GM12878 (cell line): ENCODE results near the gene TH. TPM values are rescaled to one million over a fixed set of nuclear protein-coding genes. Genes with fewer than 3 reads are reported as not detected.
"Not testable (repeated sequence)": the region's sequence is repeated elsewhere in the genome, so short reads cannot be mapped to it uniquely, and the experiment has no call there.

ENCODE experiments used
- ATAC-seq: fragments of 200-7000 bp; cut with Tn5 transposase; 3 replicates; pipeline ENCODE4 v1.9.1; 2020; ENCODE audit warnings: mild to moderate bottlenecking, moderate library complexity
- BruUV-seq: library from RNA; stranded (reverse); fragments of 400-500 nt; replicated peaks from 2 replicates; lab custom pipeline; 2021; lab: Mats Ljungman, UMichigan
- CTCF ChIA-PET: fragments of 300-600 bp; sonication (Branson Sonifier 250); formaldehyde crosslinking; extraction: SDS; loops from one replicate; lab custom pipeline; 2021; ENCODE audit warnings: inconsistent platforms; lab: Yijun Ruan, JAX
- POLR2A ChIA-PET: fragments of 350-600 bp; formaldehyde crosslinking; extraction: SDS; loops from one replicate; lab custom pipeline; 2021; ENCODE audit warnings: inconsistent platforms; lab: Charles Lee
- RAD21 ChIA-PET: fragments of 300-600 bp; sonication (Branson Sonifier 250); formaldehyde crosslinking; loops from one replicate; lab custom pipeline; 2023; ENCODE audit warnings: antibody characterized with exemption; ENCODE audit not compliant: unreplicated experiment; lab: Charles Lee
- SMC1A ChIA-PET: fragments of 300-600 bp; sonication (Branson Sonifier 250); formaldehyde crosslinking; loops from one replicate; lab custom pipeline; 2023; ENCODE audit not compliant: unreplicated experiment, uncharacterized antibody; lab: Charles Lee
- DNase-seq: peaks from one replicate; pipeline ENCODE4 v3.0.0-alpha.2; 2011; ENCODE audit warnings: low read depth, low spot score
- FAIRE-seq: peaks from 3 replicates; lab custom pipeline; 2011; peaks lifted over from hg19 to GRCh38; lab: Jason Lieb, UNC
- H2AFZ ChIP-seq: 2 replicates; pipeline ENCODE4 v1.6.0; 2011; ENCODE audit warnings: low read depth, low read length, control low read depth; ENCODE audit not compliant: control insufficient read depth
- H3K27ac ChIP-seq: 2 replicates; pipeline ENCODE4 v1.5.1; 2011; ENCODE audit warnings: control low read depth; ENCODE audit not compliant: control insufficient read depth, insufficient read depth
- H3K27me3 ChIP-seq, 2 experiments: replicated peaks in 1 of 2; 2 replicates each; pipeline versions ENCODE4 v1.6.0 to v1.6.1; 2011; ENCODE audit warnings: low read length in 1 of 2; ENCODE audit not compliant: control insufficient read depth in 2 of 2, insufficient read depth in 2 of 2
- H3K36me3 ChIP-seq, 2 experiments: 2 replicates each; pipeline ENCODE4 v1.5.1; 2011; ENCODE audit warnings: low read length in 1 of 2; ENCODE audit not compliant: control insufficient read depth in 2 of 2, insufficient read depth in 2 of 2
- H3K4me1 ChIP-seq: 2 replicates; pipeline ENCODE4 v1.6.1; 2011; ENCODE audit warnings: mild to moderate bottlenecking, low read length, moderate library complexity, mixed read lengths; ENCODE audit not compliant: control insufficient read depth, insufficient read depth
- H3K4me2 ChIP-seq: 2 replicates; pipeline ENCODE4 v1.6.0; 2011; ENCODE audit warnings: control low read depth; ENCODE audit not compliant: control insufficient read depth, insufficient read depth
- H3K4me3 ChIP-seq: fragments of 200-600 bp; sonication (generic); 2 replicates; pipeline ENCODE4 v1.5.1; 2016
- H3K79me2 ChIP-seq: 2 replicates; pipeline ENCODE4 v1.6.0; 2011; ENCODE audit warnings: low read length; ENCODE audit not compliant: control insufficient read depth, insufficient read depth
- H3K9ac ChIP-seq: 2 replicates; pipeline ENCODE4 v1.8.0; 2011; ENCODE audit warnings: low read length, control low read depth, mixed read lengths; ENCODE audit not compliant: control insufficient read depth, insufficient read depth
- H3K9me3 ChIP-seq: replicated peaks from 3 replicates; pipeline ENCODE4 v1.5.1; 2011; ENCODE audit warnings: mild to moderate bottlenecking, low read length; ENCODE audit not compliant: control insufficient read depth, insufficient read depth
- H4K20me1 ChIP-seq: 2 replicates; pipeline ENCODE4 v1.6.0; 2011; ENCODE audit not compliant: control insufficient read depth, insufficient read depth
- BCL11A ChIP-seq: IDR thresholded peaks from 2 replicates; pipeline ENCODE4 v1.6.1; 2011; ENCODE audit warnings: low read depth, low read length
- BMI1 ChIP-seq: fragments of 450-650 bp; IDR thresholded peaks from 2 replicates; pipeline ENCODE4 v1.6.1; 2016; ENCODE audit warnings: mild to moderate bottlenecking, moderate library complexity, borderline replicate concordance
- CBFB ChIP-seq: IDR thresholded peaks from 2 replicates; pipeline ENCODE4 v1.6.1; 2016; ENCODE audit warnings: antibody characterized with exemption, low read depth
- DPF2 ChIP-seq: fragments of 450-650 bp; IDR thresholded peaks from 2 replicates; pipeline ENCODE4 v1.6.1; 2017; ENCODE audit warnings: mild to moderate bottlenecking
- SIX5 ChIP-seq: IDR thresholded peaks from 2 replicates; pipeline ENCODE4 v1.6.1; 2011; ENCODE audit warnings: mild to moderate bottlenecking, low read depth, low read length, moderate library complexity; ENCODE audit not compliant: severe bottlenecking
- ZZZ3 ChIP-seq: IDR thresholded peaks from 2 replicates; pipeline ENCODE4 v1.6.1; 2011; ENCODE audit warnings: low read depth; ENCODE audit not compliant: control insufficient read depth, insufficient read length
- WGBS: methylation state at CpG from one replicate; pipeline ENCODE4 v1.1.6; 2016; ENCODE audit warnings: low lambda C conversion rate; ENCODE audit not compliant: insufficient replicate concordance, insufficient coverage; ENCODE audit errors: missing lambda C conversion rate; 5-methylcytosine and 5-hydroxymethylcytosine counted together
- in situ Hi-C: fragments of 300-500 bp; cut with MboI; formaldehyde crosslinking; loops from 9 replicates; pipeline ENCODE4 v1.14.3; 2018; ENCODE audit warnings: mixed read lengths
- intact Hi-C: fragments of 100-400 bp; cut with micrococcal nuclease; formaldehyde crosslinking; loops from one replicate; pipeline ENCODE4 v1.14.2; 2022; ENCODE audit not compliant: unreplicated experiment
- polyA plus RNA-seq, 11 experiments: library from polyadenylated mRNA; depleted of rRNA in 4 of 11; unstranded in 6 of 11; stranded (reverse) in 5 of 11; fragments of >200 nt; fragmentation: Nextera tagmentation in 4 of 11; fragmentation: Illumina TruSeq in 1 of 11; extraction: Ambion mirVana in 4 of 11; extraction: Trizol in 1 of 11; gene quantifications; 1 replicate in 1 of 11; 2 replicates in 10 of 11; pipeline versions ENCODE4 v1.2.1 to v1.2.3, GENCODE V29; 2011 to 2016; ENCODE audit warnings: inconsistent platforms in 2 of 11, missing spikeins in 2 of 11, low read depth in 1 of 11
- total RNA-seq, 4 experiments: library from RNA; depleted of rRNA in 3 of 4; stranded (reverse); fragments of >200 nt in 3 of 4; fragmentation: Illumina TruSeq in 1 of 4; extraction: Trizol in 1 of 4; gene quantifications; 2 replicates each; pipeline versions ENCODE4 v1.2.1 to v1.2.3, GENCODE V29; 2013 to 2021
- TF ChIP-seq, protein P1 (sequence below): fragments of 450-650 bp; IDR thresholded peaks from 2 replicates; pipeline ENCODE4 v1.6.1; 2016; ENCODE audit warnings: mild to moderate bottlenecking

TH gene
- total and polyA plus RNA-seq, 10 of the 15 experiments (the other 5 are each of a cell fraction or from before 2014, with no cell fraction given) = not detected

- intact Hi-C loops = no loop called here
- Histone ChIP-seq H4K20me1 (no peaks in the 10 kb centered on the region), H3K27ac (no peak overlapping the region), H3K79me2 (no peaks in the 10 kb centered on the region), H3K4me3 (no peak overlapping the region), H3K9ac (no peak overlapping the region), H3K27me3 (no peaks in the 10 kb centered on the region; a peak in 1 of 4 replicates), H3K36me3 (no peaks in the 10 kb centered on the region), H3K4me1 (no peaks in the 10 kb centered on the region), H3K9me3 (no peaks in the 10 kb centered on the region), H2AFZ (no peak overlapping the region), H3K4me2 (no peak overlapping the region)
- POLR2A ChIA-PET = no interaction called here
- TF ChIP-seq ZZZ3 = no peak
- TF ChIP-seq BMI1 = no peak
- TF ChIP-seq BCL11A = no peak
- no peak for TF ChIP-seq SIX5
- TF ChIP-seq CBFB = no peak
- TF ChIP-seq DPF2 = no peak
- TF ChIP-seq, protein P1, sequence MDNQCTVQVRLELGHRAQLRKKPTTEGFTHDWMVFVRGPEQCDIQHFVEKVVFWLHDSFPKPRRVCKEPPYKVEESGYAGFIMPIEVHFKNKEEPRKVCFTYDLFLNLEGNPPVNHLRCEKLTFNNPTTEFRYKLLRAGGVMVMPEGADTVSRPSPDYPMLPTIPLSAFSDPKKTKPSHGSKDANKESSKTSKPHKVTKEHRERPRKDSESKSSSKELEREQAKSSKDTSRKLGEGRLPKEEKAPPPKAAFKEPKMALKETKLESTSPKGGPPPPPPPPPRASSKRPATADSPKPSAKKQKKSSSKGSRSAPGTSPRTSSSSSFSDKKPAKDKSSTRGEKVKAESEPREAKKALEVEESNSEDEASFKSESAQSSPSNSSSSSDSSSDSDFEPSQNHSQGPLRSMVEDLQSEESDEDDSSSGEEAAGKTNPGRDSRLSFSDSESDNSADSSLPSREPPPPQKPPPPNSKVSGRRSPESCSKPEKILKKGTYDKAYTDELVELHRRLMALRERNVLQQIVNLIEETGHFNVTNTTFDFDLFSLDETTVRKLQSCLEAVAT = no peak
- CTCF ChIA-PET = no interaction called here
- SMC1A ChIA-PET = no interaction called here
- no peak for DNase-seq
- no peak for ATAC-seq
- RAD21 ChIA-PET = no interaction called here
- no TSS peak for BruUV-seq
- FAIRE-seq = no peak
- in situ Hi-C loops = no loop called here
- WGBS = 24% methylated on average over 16 of the region's 16 CpGs
Observed at GRCh38 chr11:2178906-2179494, 7.4 kb upstream of the TH start.

GRCh38 chr11:2178055-2178773 lies 6.6 kb upstream of the TH start:
- H2AFZ ChIP-seq, ATAC-seq, H3K4me2 ChIP-seq, FAIRE-seq, in situ Hi-C loops, SMC1A ChIA-PET, H3K27me3 ChIP-seq, H3K36me3 ChIP-seq, H3K9me3 ChIP-seq, BruUV-seq, CTCF ChIA-PET, RAD21 ChIA-PET, H3K27ac ChIP-seq, intact Hi-C loops, H3K4me1 ChIP-seq, DNase-seq, POLR2A ChIA-PET, H3K9ac ChIP-seq, H4K20me1 ChIP-seq, H3K79me2 ChIP-seq, H3K4me3 ChIP-seq: not testable (repeated sequence)
- WGBS = 27% methylated on average over 14 of the region's 16 CpGs
